HL-60 (cell line): ENCODE measurements around the gene GDPD5.

Source experiments
- POLR2AphosphoS5 ChIP-seq: IDR thresholded peaks from 2 replicates; pipeline ENCODE4 v1.6.1; 2012; ENCODE audit warnings: low read depth
- SPI1 ChIP-seq: IDR thresholded peaks from 2 replicates; pipeline ENCODE4 v1.6.1; 2012; ENCODE audit warnings: low read depth, mild to moderate bottlenecking, borderline replicate concordance
- TF ChIP-seq, protein P1 (sequence below): IDR thresholded peaks from one replicate; pipeline ENCODE4 v1.5.1; 2011; ENCODE audit warnings: low read length, control low read depth, inconsistent platforms; ENCODE audit not compliant: insufficient read depth

DNA sequence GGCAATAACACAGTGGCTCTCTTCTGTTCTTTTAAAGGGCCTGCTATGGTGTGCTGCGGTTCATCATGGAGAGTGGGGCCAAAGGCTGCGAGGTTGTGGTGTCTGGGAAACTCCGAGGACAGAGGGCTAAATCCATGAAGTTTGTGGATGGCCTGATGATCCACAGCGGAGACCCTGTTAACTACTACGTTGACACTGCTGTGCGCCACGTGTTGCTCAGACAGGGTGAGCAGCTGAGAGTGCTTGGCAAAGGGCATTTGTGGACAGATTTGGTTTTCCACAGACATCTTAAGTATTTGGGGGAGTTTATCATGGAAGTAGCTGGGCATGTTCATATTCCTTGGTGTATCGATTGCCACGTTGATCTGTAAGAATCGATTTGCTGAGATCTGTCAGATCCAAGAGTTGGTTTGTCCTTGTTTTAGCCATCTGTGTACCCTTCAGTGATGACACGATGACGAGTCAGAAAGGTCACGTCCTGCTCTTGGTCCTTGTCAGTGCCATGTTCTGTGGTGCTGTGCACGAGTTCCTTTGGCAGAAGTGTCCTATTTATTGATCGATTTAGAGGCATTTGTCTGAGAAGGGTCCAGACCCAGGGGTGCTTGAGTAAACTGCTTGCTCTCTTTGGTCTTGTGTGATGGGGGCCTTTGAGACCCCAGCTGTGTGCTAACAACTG is 121.6 kb downstream of the GDPD5 start:
- TF ChIP-seq, protein P1, sequence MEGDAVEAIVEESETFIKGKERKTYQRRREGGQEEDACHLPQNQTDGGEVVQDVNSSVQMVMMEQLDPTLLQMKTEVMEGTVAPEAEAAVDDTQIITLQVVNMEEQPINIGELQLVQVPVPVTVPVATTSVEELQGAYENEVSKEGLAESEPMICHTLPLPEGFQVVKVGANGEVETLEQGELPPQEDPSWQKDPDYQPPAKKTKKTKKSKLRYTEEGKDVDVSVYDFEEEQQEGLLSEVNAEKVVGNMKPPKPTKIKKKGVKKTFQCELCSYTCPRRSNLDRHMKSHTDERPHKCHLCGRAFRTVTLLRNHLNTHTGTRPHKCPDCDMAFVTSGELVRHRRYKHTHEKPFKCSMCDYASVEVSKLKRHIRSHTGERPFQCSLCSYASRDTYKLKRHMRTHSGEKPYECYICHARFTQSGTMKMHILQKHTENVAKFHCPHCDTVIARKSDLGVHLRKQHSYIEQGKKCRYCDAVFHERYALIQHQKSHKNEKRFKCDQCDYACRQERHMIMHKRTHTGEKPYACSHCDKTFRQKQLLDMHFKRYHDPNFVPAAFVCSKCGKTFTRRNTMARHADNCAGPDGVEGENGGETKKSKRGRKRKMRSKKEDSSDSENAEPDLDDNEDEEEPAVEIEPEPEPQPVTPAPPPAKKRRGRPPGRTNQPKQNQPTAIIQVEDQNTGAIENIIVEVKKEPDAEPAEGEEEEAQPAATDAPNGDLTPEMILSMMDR: no peak
- TF ChIP-seq POLR2AphosphoS5: no peak; the same call in 1 of the 2 replicates
- TF ChIP-seq SPI1: no peak
